Measurements from ENCODE around the gene SLCO6A1.

The SLCO6A1 gene

DNA sequence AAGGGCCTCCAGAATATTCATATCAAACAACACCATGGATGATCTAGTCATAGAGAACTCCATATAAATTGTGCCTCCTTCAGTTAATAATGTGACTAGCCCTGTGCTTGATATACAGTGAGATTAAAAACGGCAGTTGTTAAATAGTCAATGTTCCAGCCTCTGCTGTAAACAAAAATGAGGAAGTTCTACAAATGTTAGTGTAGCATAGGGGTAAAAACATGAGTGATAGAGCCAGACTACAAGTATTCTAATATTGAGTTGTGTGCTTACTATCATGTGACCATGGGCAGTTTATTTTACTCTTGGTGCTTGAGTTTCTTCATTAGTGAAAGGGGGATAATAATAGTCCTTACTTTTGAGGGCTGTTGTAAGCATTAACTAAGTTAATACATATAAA, 43.3 kb upstream of the SLCO6A1 start:
- no peaks in the 10 kb centered on the region for H3K27me3 ChIP-seq (replicated peaks; ENCODE audit: insufficient read depth, low read length)
- H3K79me2 ChIP-seq (ENCODE audit: low read length) = no peaks in the 10 kb centered on the region
- no peaks in the 10 kb centered on the region for H3K4me1 ChIP-seq (ENCODE audit: low read length)
- H3K9me2 ChIP-seq (replicated peaks; ENCODE audit: insufficient read depth, low read length) = no peaks in the 10 kb centered on the region
- no peak for DNase-seq
- H3K9me3 ChIP-seq (replicated peaks; ENCODE audit: insufficient read depth, low read length) = no peaks in the 10 kb centered on the region
- no peak overlapping the region for H2AFZ ChIP-seq (ENCODE audit: low read length)
- no peaks in the 10 kb centered on the region for H3K36me3 ChIP-seq (replicated peaks; ENCODE audit: insufficient read depth, low read length)
- H3K9ac ChIP-seq (ENCODE audit: low read length) = no peak overlapping the region
- H3F3A ChIP-seq (ENCODE audit: insufficient read depth, low read length) = no peaks in the 10 kb centered on the region
- H3K27ac ChIP-seq (ENCODE audit: low read length) = no peak overlapping the region
- no peak overlapping the region for H3K4me3 ChIP-seq (ENCODE audit: low read length)
- H3K4me2 ChIP-seq (ENCODE audit: low read depth, low read length) = no peak overlapping the region
- no peaks in the 10 kb centered on the region for H4K20me1 ChIP-seq (ENCODE audit: insufficient read depth, low read length)
- TF ChIP-seq EZH2phosphoT487 (IDR thresholded peaks at IDR 0.05; ENCODE audit: low read length) (no peak), EZH2 (optimal IDR thresholded peaks at IDR 0.05; ENCODE audit: low read depth, low read length) (no peak)
- TF ChIP-seq, protein P1, sequence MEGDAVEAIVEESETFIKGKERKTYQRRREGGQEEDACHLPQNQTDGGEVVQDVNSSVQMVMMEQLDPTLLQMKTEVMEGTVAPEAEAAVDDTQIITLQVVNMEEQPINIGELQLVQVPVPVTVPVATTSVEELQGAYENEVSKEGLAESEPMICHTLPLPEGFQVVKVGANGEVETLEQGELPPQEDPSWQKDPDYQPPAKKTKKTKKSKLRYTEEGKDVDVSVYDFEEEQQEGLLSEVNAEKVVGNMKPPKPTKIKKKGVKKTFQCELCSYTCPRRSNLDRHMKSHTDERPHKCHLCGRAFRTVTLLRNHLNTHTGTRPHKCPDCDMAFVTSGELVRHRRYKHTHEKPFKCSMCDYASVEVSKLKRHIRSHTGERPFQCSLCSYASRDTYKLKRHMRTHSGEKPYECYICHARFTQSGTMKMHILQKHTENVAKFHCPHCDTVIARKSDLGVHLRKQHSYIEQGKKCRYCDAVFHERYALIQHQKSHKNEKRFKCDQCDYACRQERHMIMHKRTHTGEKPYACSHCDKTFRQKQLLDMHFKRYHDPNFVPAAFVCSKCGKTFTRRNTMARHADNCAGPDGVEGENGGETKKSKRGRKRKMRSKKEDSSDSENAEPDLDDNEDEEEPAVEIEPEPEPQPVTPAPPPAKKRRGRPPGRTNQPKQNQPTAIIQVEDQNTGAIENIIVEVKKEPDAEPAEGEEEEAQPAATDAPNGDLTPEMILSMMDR (IDR thresholded peaks at IDR 0.05; ENCODE audit: low read length) = no peak

DNA sequence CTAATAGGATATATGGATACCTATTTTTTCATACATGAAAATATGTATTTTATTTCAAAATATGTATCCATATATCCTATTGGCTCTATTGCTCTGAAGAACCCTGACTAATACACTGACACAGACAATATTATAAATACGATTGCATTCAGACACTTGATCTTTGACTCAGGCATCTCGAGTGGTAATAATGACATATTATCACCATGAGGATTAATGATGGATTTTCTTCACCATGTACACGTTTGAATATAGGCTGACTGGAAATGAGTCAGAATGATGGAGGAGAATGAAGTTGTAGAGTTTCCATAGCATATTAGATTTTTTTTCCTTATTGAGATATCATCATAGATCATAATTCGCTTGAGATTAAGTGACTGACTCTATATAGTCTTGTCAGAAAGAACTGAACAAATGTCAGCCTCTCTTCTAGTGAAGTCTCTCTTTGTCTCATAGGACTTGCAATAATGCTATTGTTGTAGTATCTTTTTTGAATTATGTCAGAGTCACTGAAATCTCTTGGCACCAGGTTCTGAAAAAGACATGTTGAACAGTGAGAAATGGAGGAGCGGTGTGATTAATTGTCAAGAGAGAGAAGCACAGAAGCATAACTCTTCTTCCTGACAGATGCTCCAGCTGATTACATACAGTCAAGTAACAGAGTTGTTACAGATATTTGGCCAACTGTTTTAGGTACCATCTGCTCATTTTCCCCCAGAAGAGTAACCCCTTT, 41.4 kb upstream of the SLCO6A1 start:
- Histone ChIP-seq H3K4me1 (ENCODE audit: low read length) (no peaks in the 10 kb centered on the region), H3K4me3 (ENCODE audit: low read length) (no peak overlapping the region), H4K20me1 (ENCODE audit: insufficient read depth, low read length) (no peaks in the 10 kb centered on the region), H3K4me2 (ENCODE audit: low read depth, low read length) (no peak overlapping the region), H3K79me2 (ENCODE audit: low read length) (no peaks in the 10 kb centered on the region), H3K9ac (ENCODE audit: low read length) (no peak overlapping the region), H3K36me3 (replicated peaks; ENCODE audit: insufficient read depth, low read length) (no peaks in the 10 kb centered on the region), H3K27me3 (replicated peaks; ENCODE audit: insufficient read depth, low read length) (no peaks in the 10 kb centered on the region), H3K9me2 (replicated peaks; ENCODE audit: insufficient read depth, low read length) (no peaks in the 10 kb centered on the region), H3F3A (ENCODE audit: insufficient read depth, low read length) (no peaks in the 10 kb centered on the region), H3K9me3 (replicated peaks; ENCODE audit: insufficient read depth, low read length) (no peaks in the 10 kb centered on the region), H2AFZ (ENCODE audit: low read length) (no peak overlapping the region), H3K27ac (ENCODE audit: low read length) (no peak overlapping the region)
- no peak for DNase-seq
- TF ChIP-seq, protein P1 (IDR thresholded peaks at IDR 0.05; ENCODE audit: low read length) = no peak
- TF ChIP-seq EZH2 (optimal IDR thresholded peaks at IDR 0.05; ENCODE audit: low read depth, low read length) (no peak), EZH2phosphoT487 (IDR thresholded peaks at IDR 0.05; ENCODE audit: low read length) (no peak)

DNA sequence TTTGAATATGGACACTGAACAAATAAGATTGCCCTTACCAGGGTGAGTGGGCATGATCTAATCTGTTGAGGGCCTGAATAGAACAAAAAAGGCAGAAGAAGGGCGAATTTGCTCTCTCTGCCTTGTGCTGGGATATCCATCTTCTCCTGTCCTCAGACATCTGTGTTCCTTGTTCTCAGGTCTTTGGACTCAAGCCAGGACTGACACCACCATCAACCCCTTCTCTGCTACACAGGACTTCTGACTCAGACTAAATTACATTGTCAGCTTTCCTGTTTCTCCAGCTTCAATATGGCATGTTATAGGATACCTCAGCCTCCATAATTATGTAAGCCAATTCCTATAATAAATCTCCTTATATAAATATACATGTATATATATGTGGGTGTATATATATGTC, 40.8 kb upstream of the SLCO6A1 start:
- H2AFZ ChIP-seq (ENCODE audit: low read length) = no peak overlapping the region
- H3K27me3 ChIP-seq (replicated peaks; ENCODE audit: insufficient read depth, low read length) = no peaks in the 10 kb centered on the region
- H3F3A ChIP-seq (ENCODE audit: insufficient read depth, low read length) = no peaks in the 10 kb centered on the region
- no peak for DNase-seq
- no peaks in the 10 kb centered on the region for H3K9me3 ChIP-seq (replicated peaks; ENCODE audit: insufficient read depth, low read length)
- H3K36me3 ChIP-seq (replicated peaks; ENCODE audit: insufficient read depth, low read length) = no peaks in the 10 kb centered on the region
- no peak overlapping the region for H3K9ac ChIP-seq (ENCODE audit: low read length)
- H3K79me2 ChIP-seq (ENCODE audit: low read length) = no peaks in the 10 kb centered on the region
- TF ChIP-seq EZH2 (optimal IDR thresholded peaks at IDR 0.05; ENCODE audit: low read depth, low read length) = no peak
- TF ChIP-seq EZH2phosphoT487 (IDR thresholded peaks at IDR 0.05; ENCODE audit: low read length) = no peak
- TF ChIP-seq, protein P1 (IDR thresholded peaks at IDR 0.05; ENCODE audit: low read length) = no peak
- no peaks in the 10 kb centered on the region for H4K20me1 ChIP-seq (ENCODE audit: insufficient read depth, low read length)
- no peaks in the 10 kb centered on the region for H3K9me2 ChIP-seq (replicated peaks; ENCODE audit: insufficient read depth, low read length)
- no peaks in the 10 kb centered on the region for H3K4me1 ChIP-seq (ENCODE audit: low read length)
- H3K4me2 ChIP-seq (ENCODE audit: low read depth, low read length) = no peak overlapping the region
- H3K4me3 ChIP-seq (ENCODE audit: low read length) = no peak overlapping the region
- no peak overlapping the region for H3K27ac ChIP-seq (ENCODE audit: low read length)
